ENCODE data around the gene LRRTM4.
"Not testable (repeated sequence)": the region's sequence is repeated elsewhere in the genome, so short reads cannot be mapped to it uniquely, and the experiment has no call there.

LRRTM4 gene

DNA sequence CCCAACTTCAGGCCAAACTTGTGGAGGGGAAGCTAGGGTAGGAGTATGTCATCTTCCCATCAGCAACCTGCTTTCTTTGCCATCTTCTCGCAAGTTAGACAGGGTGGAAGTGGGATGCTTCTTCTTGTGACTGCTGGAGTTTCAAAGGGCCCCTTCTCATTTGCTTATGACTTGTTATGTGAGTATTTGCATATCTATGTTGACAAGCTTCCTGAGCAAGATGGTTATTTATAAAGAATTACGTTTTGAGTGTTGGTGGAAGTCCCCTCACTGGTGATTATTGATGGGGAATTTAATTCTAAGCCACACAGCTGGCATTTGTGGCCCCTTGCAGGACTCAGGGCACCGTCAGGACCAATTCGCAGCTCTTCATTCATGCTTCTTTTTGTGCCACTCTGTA, 791.0 kb downstream of the LRRTM4 start:
- peaks cover 5% of the 10 kb centered on the region for H3K9me3 Mint-ChIP-seq
- no peak overlapping the region for H3K27ac Mint-ChIP-seq
- no peaks in the 10 kb centered on the region for H3K4me1 Mint-ChIP-seq
- H3K4me3 Mint-ChIP-seq, result no peak overlapping the region
- no peaks in the 10 kb centered on the region for H3K36me3 Mint-ChIP-seq
- no peaks in the 10 kb centered on the region for H3K27me3 Mint-ChIP-seq

DNA sequence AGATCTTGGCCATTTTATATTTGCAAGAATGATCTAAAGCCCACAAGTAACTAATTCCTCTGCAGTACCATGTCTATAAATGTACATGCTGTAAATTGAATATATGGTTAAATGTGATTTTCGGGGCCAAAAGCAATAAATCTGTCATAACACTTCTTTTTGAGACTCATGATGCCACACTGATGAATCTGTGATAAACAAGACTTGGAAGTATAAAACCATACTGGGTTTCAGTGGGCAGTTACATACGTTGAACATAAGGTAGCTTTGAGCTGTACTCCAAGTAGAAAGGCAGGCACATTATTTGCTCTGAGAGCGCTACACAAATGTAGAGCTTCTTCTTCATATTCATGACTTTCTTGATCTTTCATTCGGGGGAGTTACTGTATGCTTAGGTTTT, 792.2 kb downstream of the LRRTM4 start:
- Mint-ChIP-seq H3K9me3 (peaks cover 5% of the 10 kb centered on the region), H3K4me3 (no peak overlapping the region), H3K27ac (no peak overlapping the region)

DNA sequence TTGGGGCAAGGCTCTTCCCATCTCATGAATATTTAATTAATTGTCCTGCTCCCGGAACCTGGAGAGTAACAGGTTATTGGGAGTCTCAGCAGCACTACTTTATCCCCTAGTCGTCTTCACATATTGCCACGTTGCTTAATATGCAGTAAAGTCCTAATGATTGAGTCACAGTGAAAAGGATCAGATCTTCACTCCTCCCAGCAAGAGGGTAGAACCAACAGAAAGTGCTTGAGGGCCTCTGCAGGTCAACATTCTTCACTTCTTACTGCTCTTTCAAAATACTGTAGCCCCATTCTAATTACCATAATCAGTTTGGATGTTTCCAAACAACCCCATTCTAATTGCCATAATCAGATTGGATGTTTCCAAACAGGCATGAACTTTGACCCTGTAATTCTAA, 801.0 kb downstream of the LRRTM4 start:
- Mint-ChIP-seq H3K4me1 (no peaks in the 10 kb centered on the region), H3K4me3 (no peak overlapping the region), H3K36me3 (no peaks in the 10 kb centered on the region), H3K27me3 (no peaks in the 10 kb centered on the region), H3K27ac (no peak overlapping the region), H3K9me3 (no peaks in the 10 kb centered on the region)

More for the DNA sequence above, 792.2 kb downstream of the LRRTM4 start:
- H3K4me1 Mint-ChIP-seq, result no peaks in the 10 kb centered on the region
- H3K27me3 Mint-ChIP-seq, result no peaks in the 10 kb centered on the region
- H3K36me3 Mint-ChIP-seq, result no peaks in the 10 kb centered on the region

DNA sequence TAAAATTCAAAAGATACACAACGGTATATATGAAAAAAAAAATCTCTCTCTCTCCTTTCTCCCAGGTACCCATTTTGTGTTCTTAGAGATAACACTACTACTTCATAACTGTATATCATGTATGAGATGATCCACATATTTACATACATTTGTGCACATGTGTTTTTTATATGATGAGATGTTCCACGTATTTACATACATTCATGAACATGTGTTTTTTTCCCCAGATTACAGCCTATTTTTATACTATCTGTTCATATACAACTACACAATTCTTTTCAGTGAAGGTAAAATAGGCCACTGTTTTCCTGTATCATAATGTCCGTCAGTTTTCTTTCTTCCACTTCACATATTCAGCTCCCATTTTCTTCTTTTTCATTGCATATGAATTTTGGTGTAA, 808.9 kb downstream of the LRRTM4 start:
- H3K9me3 Mint-ChIP-seq, result peaks cover 12% of the 10 kb centered on the region

DNA sequence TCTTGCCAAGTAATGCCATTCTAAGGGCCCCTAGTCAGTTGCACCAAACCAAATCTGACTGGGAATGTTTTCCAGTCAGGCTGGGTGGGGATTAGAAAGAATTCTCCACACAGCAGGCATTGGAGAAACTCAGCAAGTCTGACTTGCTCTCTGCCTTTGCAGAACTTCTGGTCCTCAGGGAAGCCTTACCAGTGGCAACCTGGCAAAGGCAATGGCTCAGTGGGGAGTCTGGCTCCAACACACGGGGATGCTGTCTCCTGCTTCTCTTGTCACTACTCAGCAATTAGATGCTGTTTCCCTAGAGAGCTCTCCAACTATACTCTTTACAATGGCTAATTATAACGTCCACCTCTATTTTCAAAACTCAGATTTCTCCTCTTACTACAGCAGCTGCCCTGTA, 810.7 kb downstream of the LRRTM4 start:
- H3K36me3 Mint-ChIP-seq, result no peaks in the 10 kb centered on the region
- no peak overlapping the region for H3K4me3 Mint-ChIP-seq

More for the DNA sequence above, 808.9 kb downstream of the LRRTM4 start:
- Mint-ChIP-seq H3K4me1 (no peaks in the 10 kb centered on the region), H3K4me3 (no peak overlapping the region), H3K27me3 (no peaks in the 10 kb centered on the region), H3K27ac (no peak overlapping the region), H3K36me3 (no peaks in the 10 kb centered on the region)

DNA sequence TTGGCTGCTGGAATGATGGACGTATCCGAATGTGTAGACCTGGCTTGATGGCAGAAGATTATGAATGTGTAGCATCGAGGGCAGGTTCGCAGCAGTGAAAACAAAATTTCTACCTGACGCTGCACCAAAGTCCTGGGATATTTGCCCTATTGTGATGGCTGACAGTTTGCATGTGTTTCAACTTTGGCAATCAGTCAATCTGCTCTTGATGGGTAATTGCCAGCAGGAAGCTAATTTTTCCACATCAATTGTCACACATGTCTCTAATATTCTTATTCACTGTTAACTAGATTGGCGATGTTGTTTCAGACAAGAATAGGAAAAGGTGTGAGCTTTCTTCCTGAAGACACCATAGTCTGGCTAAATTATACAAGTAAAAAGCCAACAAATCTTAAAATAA, 821.3 kb downstream of the LRRTM4 start:
- H3K4me3 Mint-ChIP-seq, result no peak overlapping the region
- no peaks in the 10 kb centered on the region for H3K36me3 Mint-ChIP-seq
- no peaks in the 10 kb centered on the region for H3K27me3 Mint-ChIP-seq
- no peaks in the 10 kb centered on the region for H3K4me1 Mint-ChIP-seq
- peaks cover 6% of the 10 kb centered on the region for H3K9me3 Mint-ChIP-seq
- no peak overlapping the region for H3K27ac Mint-ChIP-seq

More for the DNA sequence above, 810.7 kb downstream of the LRRTM4 start:
- H3K9me3 Mint-ChIP-seq, result peaks cover 12% of the 10 kb centered on the region
- H3K4me1 Mint-ChIP-seq, result no peaks in the 10 kb centered on the region
- no peaks in the 10 kb centered on the region for H3K27me3 Mint-ChIP-seq
- no peak overlapping the region for H3K27ac Mint-ChIP-seq

DNA sequence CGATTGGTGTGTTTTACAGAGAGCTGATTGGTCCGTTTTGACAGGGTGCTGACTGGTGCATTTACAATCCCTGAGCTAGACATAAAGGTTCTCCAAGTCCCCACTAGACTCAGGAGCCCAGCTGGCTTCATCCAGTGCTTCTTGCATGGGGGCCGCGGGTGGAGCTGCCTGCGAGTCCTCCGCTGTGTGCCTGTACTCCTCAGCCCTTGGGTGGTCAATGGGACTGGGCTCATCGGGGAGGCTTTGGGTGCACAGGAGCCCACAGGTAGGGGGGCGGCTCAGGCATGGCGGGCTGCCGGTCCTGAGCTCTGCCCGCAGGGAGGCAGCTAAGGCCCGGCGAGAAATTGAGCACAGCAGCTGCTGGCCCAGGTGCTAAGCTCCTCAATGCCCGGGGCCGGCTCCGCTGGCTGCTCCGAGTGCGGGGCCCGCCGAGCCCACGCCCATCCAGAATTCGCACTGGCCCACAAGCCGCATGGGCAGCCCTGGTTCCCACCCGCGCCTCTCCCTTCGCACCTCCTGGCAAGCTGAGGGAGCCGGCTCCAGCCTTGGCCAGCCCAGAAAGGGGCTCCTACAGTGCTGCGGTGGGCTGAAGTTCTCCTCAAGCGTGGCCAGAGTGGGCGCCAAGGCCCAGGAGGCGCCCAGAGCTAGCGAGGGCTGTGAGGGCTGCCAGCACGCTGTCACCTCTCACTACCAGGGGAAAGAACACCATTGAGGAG, 824.0 kb downstream of the LRRTM4 start:
- H3K36me3 Mint-ChIP-seq, H3K9me3 Mint-ChIP-seq, H3K4me3 Mint-ChIP-seq, H3K4me1 Mint-ChIP-seq, H3K27me3 Mint-ChIP-seq, H3K27ac Mint-ChIP-seq: not testable (repeated sequence)

All from activated naive CD4-positive, alpha-beta T cell treated with anti-CD3 and anti-CD28 coated beads, Interleukin-2, amount 50 U/mL, for 24 hours (primary cell).